HepG2 (cell line): ENCODE results near the gene IWS1. TPM values are rescaled to one million over a fixed set of nuclear protein-coding genes. Genes with fewer than 3 reads are reported as not detected.

Experiments
- ATAC-seq: fragments of 200-7000 bp; cut with Tn5 transposase; 3 replicates; pipeline ENCODE4 v1.9.1; 2020; ENCODE audit warnings: mild to moderate bottlenecking, moderate library complexity
- BruUV-seq: library from RNA; stranded (reverse); fragments of 400-500 nt; replicated peaks from 2 replicates; lab custom pipeline; 2021; lab: Mats Ljungman, UMichigan
- CTCF ChIA-PET: fragments of 300-600 bp; formaldehyde crosslinking; extraction: SDS; loops from one replicate; lab custom pipeline; 2021; ENCODE audit warnings: low total read pairs, inconsistent platforms, low intra/inter-chr PET ratio; lab: Yijun Ruan, JAX
- POLR2A ChIA-PET: fragments of 350-600 bp; sonication (Branson Sonifier 250); formaldehyde crosslinking; loops from one replicate; lab custom pipeline; 2020; ENCODE audit warnings: antibody characterized with exemption, inconsistent platforms; lab: Yijun Ruan, JAX
- DNase-seq: peaks from one replicate; pipeline ENCODE4 v3.0.0-alpha.2; 2015; ENCODE audit warnings: low spot score
- FAIRE-seq: peaks from 3 replicates; lab custom pipeline; 2011; peaks lifted over from hg19 to GRCh38; lab: Jason Lieb, UNC
- H2AFZ ChIP-seq: one replicate; pipeline ENCODE4 v1.6.1; 2011; ENCODE audit warnings: low read length, inconsistent platforms
- H3K27ac ChIP-seq: fragments of 300-600 bp; 3 replicates; pipeline ENCODE4 v1.8.0; 2011; ENCODE audit warnings: mixed run types, mild to moderate bottlenecking, mixed read lengths, low read length, inconsistent platforms; ENCODE audit not compliant: insufficient read depth; ENCODE audit errors: extremely low read length
- H3K27me3 ChIP-seq, 2 experiments: fragments of 200-600 bp in 1 of 2; 2 replicates in 1 of 2; 3 replicates in 1 of 2; pipeline versions ENCODE4 v1.6.0 to v1.8.0; 2011; ENCODE audit warnings: low read length in 2 of 2, mild to moderate bottlenecking in 2 of 2, moderate library complexity in 2 of 2, inconsistent platforms in 1 of 2; ENCODE audit not compliant: insufficient read depth in 2 of 2, control insufficient read depth in 1 of 2
- H3K36me3 ChIP-seq, 2 experiments: fragments of 200-600 bp in 1 of 2; replicated peaks in 1 of 2; 2 replicates in 1 of 2; 3 replicates in 1 of 2; pipeline versions ENCODE4 v1.5.1 to v1.8.0; 2011; ENCODE audit warnings: low read length in 2 of 2, inconsistent platforms in 1 of 2; ENCODE audit not compliant: insufficient read depth in 2 of 2, control insufficient read depth in 1 of 2
- H3K4me1 ChIP-seq: 2 replicates; pipeline ENCODE4 v1.5.1; 2012; ENCODE audit warnings: low read length, inconsistent platforms; ENCODE audit not compliant: insufficient read depth
- H3K4me2 ChIP-seq: 2 replicates; pipeline ENCODE4 v1.6.0; 2011; ENCODE audit warnings: low read depth, low read length, inconsistent platforms
- H3K4me3 ChIP-seq, 3 experiments: fragments of 200-600 bp in 1 of 3; sonication (generic), shearing (Covaris generic) in 1 of 3; replicated peaks in 1 of 3; 2 replicates each; pipeline ENCODE4 v1.5.1; 2011 to 2016; ENCODE audit warnings: low read length in 3 of 3, inconsistent platforms in 2 of 3, low read depth in 2 of 3, mild to moderate bottlenecking in 2 of 3, control low read depth in 1 of 3, mixed read lengths in 1 of 3; ENCODE audit not compliant: insufficient read depth in 1 of 3
- H3K79me2 ChIP-seq: one replicate; pipeline ENCODE4 v1.6.1; 2011; ENCODE audit warnings: low read length, inconsistent platforms; ENCODE audit not compliant: insufficient read depth
- H3K9ac ChIP-seq: 2 replicates; pipeline ENCODE4 v1.6.0; 2011; ENCODE audit warnings: mild to moderate bottlenecking, low read depth, low read length, inconsistent platforms; ENCODE audit not compliant: insufficient read depth
- H3K9me3 ChIP-seq: 2 replicates; pipeline ENCODE4 v1.5.1; 2012; ENCODE audit warnings: mild to moderate bottlenecking, low read length
- H4K20me1 ChIP-seq: 2 replicates; pipeline ENCODE4 v1.6.0; 2011; ENCODE audit warnings: inconsistent platforms, mild to moderate bottlenecking, low read length, moderate library complexity; ENCODE audit not compliant: insufficient read depth
- MAFF ChIP-seq: IDR thresholded peaks from 2 replicates; pipeline ENCODE4 v1.6.1; 2011; ENCODE audit warnings: low read depth, low read length, improper control_type of control experiment
- MAFK ChIP-seq, 2 experiments: IDR thresholded peaks in 1 of 2; conservative IDR thresholded peaks in 1 of 2; 2 replicates each; pipeline ENCODE4 v1.6.1; 2011; ENCODE audit warnings: improper control_type of control experiment in 2 of 2, low read length in 2 of 2
- RBAK ChIP-seq: sonication (generic); formaldehyde crosslinking; IDR thresholded peaks from 2 replicates; pipeline ENCODE4 v1.5.1; 2020; ENCODE audit warnings: mild to moderate bottlenecking, missing genetic modification reagents
- SIN3B ChIP-seq: fragments of 150-350 bp; IDR thresholded peaks from 2 replicates; pipeline ENCODE4 v1.6.1; 2014; ENCODE audit warnings: low read length
- WGBS: methylation state at CpG from one replicate; pipeline ENCODE4 v1.1.6; 2017; ENCODE audit warnings: low lambda C conversion rate; 5-methylcytosine and 5-hydroxymethylcytosine counted together
- in situ Hi-C: cut with HindIII; loops from 2 replicates; pipeline ENCODE4 v1.10.0; 2017; ENCODE audit warnings: low pct_unique_long_range_greater_than_20kb; ENCODE audit not compliant: extremely low pct_ligation_motif_present
- intact Hi-C: fragments of 100-400 bp; cut with micrococcal nuclease; formaldehyde crosslinking; loops from one replicate; pipeline ENCODE4 v1.10.0; 2022; ENCODE audit not compliant: unreplicated experiment
- polyA plus RNA-seq, 8 experiments: library from polyadenylated mRNA; depleted of rRNA in 3 of 8; stranded (reverse) in 7 of 8; unstranded in 1 of 8; fragments of >200 nt; fragmentation: Illumina TruSeq in 4 of 8; extraction: Trizol in 4 of 8; gene quantifications; 2 replicates each; pipeline versions ENCODE4 v1.2.1 to v1.2.3, GENCODE V29; 2011 to 2016; ENCODE audit warnings: low read depth in 4 of 8, missing spikeins in 1 of 8, mixed read lengths in 1 of 8; ENCODE audit not compliant: insufficient read depth in 1 of 8
- total RNA-seq, 5 experiments: library from RNA; depleted of rRNA; stranded (reverse); fragments of >200 nt; fragmentation: Illumina TruSeq; extraction: Trizol; gene quantifications; 2 replicates each; pipeline ENCODE4 v1.2.3, GENCODE V29; 2016; ENCODE audit warnings: low read depth in 1 of 5
- TF ChIP-seq, protein P1 (sequence below): sonication (generic); formaldehyde crosslinking; conservative IDR thresholded peaks from 2 replicates; pipeline ENCODE4 v1.4.0; 2020; ENCODE audit warnings: mild to moderate bottlenecking, missing genetic modification reagents, moderate library complexity

The IWS1 gene
- total and polyA plus RNA-seq, 2 of the 13 experiments (the other 11 are each of a cell fraction or from before 2014, with no cell fraction given) = 28.9 to 62.3 TPM

DNA sequence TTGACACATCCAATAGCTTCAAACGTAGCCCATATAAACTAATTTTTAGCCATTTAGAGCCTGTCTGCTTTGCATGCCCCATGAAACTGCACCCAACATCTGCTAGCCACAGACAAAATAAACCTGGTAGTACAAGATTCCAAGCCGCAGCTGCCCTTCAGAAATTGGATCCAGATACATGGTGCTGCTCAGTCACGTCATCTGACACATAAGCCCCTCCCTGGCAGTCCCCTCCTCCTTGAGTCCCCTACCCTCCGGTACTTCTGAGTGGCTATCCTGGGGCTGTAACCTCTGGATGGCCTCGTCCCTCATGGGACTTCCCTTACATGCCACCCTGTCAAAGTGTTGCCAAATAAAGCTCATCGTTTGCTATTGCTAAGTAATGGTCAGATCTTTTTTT is 74.3 kb downstream of the IWS1 start (continued):
- TF ChIP-seq SIN3B = no peak

DNA sequence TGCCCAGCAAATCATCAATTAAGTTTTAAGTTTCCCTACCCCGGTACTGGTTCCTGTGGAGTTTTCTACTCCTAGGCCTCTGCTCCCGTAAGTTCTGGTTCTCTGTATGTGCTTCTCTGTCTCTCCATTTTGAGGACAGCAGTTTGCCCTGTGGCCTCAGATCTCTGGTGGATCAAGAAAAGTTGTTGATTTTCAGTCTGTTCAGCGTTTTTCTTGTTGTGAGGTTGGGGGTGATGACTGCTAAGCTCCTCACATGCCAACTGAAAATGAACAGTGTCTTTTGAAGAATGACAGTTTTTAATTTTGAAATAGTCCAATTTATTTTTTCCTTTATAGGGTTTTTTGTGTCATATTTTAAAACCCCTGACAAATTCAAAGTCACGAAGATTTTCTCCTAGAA is 76.4 kb downstream of the IWS1 start:
- DNase-seq (no peak), ATAC-seq (no peak), FAIRE-seq (no peak)
- ChIA-PET CTCF (no interaction called here), POLR2A (no interaction called here)
- intact Hi-C loops (no loop called here), in situ Hi-C loops (loop anchor here (5.0 kb wide), 1 partner anchor 123 kb away; no protein-coding TSS in a partner anchor)
- peaks cover 3% of the 10 kb centered on the region for H3K9me3 ChIP-seq
- WGBS = 89% methylated on average over 4 of the region's 4 CpGs
- H4K20me1 ChIP-seq = no peaks in the 10 kb centered on the region
- no peaks in the 10 kb centered on the region for H3K36me3 ChIP-seq
- peaks cover 48% of the 10 kb centered on the region for H3K4me1 ChIP-seq
- H3K27me3 ChIP-seq = no peaks in the 10 kb centered on the region
- H3K4me3 ChIP-seq = no peak overlapping the region
- no peak for TF ChIP-seq RBAK (CRISPR knock-in tag)
- peak; percentile 63 to 69 for TF ChIP-seq MAFK (conservative IDR thresholded peaks at IDR 0.05 in 1 of 2, IDR thresholded peaks at IDR 0.05 in 1 of 2; ENCODE audit: low read length in 2 of 2)
- TF ChIP-seq, protein P1, sequence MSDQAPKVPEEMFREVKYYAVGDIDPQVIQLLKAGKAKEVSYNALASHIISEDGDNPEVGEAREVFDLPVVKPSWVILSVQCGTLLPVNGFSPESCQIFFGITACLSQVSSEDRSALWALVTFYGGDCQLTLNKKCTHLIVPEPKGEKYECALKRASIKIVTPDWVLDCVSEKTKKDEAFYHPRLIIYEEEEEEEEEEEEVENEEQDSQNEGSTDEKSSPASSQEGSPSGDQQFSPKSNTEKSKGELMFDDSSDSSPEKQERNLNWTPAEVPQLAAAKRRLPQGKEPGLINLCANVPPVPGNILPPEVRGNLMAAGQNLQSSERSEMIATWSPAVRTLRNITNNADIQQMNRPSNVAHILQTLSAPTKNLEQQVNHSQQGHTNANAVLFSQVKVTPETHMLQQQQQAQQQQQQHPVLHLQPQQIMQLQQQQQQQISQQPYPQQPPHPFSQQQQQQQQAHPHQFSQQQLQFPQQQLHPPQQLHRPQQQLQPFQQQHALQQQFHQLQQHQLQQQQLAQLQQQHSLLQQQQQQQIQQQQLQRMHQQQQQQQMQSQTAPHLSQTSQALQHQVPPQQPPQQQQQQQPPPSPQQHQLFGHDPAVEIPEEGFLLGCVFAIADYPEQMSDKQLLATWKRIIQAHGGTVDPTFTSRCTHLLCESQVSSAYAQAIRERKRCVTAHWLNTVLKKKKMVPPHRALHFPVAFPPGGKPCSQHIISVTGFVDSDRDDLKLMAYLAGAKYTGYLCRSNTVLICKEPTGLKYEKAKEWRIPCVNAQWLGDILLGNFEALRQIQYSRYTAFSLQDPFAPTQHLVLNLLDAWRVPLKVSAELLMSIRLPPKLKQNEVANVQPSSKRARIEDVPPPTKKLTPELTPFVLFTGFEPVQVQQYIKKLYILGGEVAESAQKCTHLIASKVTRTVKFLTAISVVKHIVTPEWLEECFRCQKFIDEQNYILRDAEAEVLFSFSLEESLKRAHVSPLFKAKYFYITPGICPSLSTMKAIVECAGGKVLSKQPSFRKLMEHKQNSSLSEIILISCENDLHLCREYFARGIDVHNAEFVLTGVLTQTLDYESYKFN = 0 out of 2 replicates have a peak, but pooled peaks have one; percentile 21
- peak; percentile 37; the same call in 1 of the 2 replicates for TF ChIP-seq MAFF
- H2AFZ ChIP-seq = peak overlapping the region; percentile 49
- H3K9ac ChIP-seq = no peak overlapping the region
- H3K4me2 ChIP-seq = no peak overlapping the region
- no TSS peak for BruUV-seq
- no peaks in the 10 kb centered on the region for H3K79me2 ChIP-seq
- H3K27ac ChIP-seq = no peak overlapping the region
